T-helper 9 cell (primary cell): Measurements from ENCODE around the gene NMUR2.

Experiments
- DNase-seq: peaks from one replicate; pipeline ENCODE4 v3.0.0-alpha.2; 2020

Gene NMUR2

GRCh38 chr5:152367554-152367953 is 37.5 kb downstream of the NMUR2 start:
- no peak for DNase-seq

DNA sequence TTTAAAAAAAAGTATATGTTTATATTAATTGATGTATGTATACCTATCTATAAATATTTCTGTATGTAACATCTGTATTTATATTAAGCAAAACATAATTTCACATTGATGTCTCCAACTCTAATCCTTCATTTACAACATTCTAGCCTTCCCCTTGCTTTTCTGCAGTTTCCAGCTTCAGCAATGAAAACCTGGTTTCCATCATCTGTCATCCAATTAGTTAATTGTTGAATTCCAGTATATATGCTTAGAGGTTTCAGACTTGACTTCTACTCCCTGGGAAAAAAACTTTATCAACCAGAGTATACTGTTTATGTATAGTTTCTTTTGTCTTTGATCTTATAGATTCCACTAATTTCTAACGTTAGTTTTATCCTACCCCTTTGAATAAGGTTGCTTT is 38.4 kb downstream of the NMUR2 start:
- DNase-seq, result no peak

DNA sequence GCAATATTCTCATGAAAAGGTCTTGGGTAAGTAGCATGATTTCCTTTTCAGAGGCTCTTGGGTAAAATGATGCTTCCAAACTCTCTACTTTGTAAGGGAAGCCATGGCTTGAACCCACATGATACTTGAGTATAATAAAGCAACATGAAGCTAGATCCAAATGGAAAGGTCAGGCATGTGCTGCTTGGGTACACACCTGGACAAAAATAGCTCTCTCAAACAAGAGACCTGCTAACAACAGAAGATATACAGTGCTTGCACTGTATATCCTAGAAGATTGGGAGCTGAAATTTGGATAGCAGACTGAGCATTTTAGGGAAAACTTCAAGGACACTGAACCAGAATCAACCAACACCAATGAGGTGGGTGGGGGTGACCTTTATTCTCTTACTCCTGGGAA is 40.2 kb downstream of the NMUR2 start:
- no peak for DNase-seq

GRCh38 chr5:152364172-152364571 is 40.9 kb downstream of the NMUR2 start:
- no peak for DNase-seq

DNA sequence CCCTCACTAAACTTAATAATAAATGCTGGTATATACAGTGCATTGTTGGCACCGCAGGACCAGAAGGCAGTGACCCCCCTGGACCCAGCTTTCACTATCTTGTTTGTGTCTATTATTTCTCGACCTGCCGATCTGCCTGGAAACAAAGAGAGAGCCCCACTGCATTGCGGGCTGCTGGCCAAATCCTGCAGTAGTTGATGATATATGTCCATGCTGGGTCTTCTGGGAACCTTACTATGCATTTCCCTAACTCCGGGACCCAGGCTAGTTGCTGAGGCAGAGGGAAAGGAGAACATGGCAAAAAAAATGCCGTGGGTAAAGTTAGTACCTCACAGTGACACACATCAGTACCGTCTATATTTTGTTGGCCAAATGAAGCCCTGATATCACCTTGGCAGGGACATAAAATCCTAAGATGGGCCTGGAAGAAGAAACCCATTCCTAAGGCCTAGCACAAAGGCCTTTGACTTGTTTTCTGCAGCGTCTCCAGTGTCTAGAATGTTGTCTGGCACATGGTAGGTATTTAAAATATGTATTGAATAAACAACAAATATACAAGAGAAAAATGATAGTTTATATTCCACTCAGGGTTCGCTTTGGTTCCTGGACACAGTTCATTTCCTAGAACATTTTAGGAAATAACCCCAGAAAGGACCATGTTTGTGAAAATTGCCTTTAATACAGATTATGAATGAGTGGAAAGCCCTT is 46.1 kb downstream of the NMUR2 start:
- DNase-seq, result no peak

DNA sequence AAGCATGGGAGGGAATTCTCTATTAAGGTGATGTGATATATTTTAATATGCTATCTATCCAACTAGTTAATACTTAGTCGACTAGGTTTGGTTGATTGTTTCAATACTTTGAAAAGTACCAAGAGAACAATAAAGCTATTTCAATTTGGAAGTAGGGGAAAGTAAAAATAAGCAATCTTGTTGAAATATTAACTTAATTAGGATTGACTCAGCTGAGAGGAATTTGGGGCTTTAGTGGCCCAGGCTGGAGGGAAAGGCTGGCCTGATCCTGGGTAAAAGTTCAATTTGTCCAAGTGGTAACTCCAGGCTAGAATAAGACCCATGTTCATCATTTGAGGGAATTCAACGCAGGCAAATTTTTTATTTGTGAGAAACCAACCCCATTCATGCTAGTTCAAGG is 48.6 kb downstream of the NMUR2 start:
- DNase-seq, result no peak

DNA sequence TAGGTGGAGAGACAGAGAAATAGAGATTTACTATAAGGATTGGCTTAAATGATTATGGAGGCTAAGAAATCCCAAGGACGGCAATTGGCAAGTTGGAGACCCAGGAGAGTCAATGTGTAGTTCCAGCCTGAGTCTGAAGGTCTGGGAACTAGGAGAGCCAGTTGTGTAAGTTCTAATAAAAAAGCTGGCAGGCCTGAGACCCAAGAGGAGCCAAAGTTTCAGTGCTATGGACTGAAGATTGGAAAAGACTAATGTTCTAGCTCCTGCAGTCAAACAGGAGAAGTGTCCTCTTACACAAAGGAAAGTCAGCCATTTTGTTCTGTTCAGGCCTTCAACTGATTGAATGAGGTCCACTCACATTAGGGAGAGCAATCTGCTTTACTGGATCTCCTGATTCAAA is 50.0 kb downstream of the NMUR2 start:
- DNase-seq, result no peak

DNA sequence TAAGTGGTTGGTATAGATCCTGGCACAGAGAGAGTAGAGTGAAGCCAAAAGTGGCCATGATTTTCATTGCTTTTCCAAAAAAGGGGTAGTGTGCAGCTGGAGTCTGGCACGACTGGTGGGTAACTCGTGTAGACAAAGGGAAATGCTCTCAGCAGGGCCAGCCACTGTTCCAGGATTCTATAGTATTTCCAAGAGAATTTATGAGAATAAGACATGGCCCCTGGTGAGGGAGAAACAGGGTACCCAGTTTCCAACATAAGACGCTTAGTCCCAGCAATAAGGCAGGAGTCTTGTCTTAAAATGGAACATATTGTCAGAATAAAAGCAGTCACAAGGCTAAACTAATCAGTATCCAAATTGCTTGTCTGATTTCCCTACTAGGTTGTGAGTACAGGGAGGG is 52.1 kb downstream of the NMUR2 start:
- no peak for DNase-seq

DNA sequence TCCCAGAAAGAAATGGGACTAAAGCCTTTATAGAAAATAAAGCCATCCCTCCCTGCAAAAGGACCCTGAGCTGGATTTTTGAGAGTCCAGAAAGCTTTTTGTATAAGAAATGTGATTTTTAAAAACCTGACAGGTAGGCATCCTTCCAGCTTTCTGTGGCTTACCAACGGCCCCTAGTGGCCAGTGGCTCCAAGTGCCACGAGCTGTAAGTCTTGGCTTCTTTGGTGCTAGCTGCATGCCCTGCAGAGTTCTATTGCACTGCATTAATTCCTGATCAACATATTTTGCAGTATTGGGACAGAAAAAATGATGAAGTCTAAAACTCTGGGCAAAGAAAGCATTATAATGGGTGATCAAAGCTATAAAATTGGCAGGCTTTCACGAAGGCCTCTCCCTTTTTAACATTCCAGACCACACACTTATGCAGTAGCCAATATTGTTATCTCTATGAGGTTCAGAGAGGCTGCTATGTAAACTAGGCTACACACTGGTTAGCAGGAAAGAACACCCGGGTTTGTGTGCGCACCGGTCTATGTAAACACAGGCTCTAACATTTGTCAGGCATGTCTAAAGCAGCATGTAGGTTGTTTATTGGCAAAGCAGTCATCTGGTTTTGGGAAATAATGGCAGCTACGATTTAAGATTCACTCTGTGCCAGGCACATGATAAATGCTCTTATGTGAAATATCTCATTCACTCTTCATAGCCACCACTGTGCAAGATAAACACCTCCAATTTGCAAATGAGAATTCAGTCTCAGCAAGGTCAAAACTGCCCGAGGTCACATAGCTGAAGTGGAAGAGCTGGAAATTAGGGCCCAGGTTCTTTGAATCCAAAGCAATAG is 55.2 kb downstream of the NMUR2 start:
- DNase-seq, result peak; percentile 2
